Chondrocyte (in vitro differentiated cells): ENCODE results near the gene NOXO1. TPM values are rescaled to one million over a fixed set of nuclear protein-coding genes. Genes with fewer than 3 reads are reported as not detected.
A peak's percentile ranks its signal among the peaks of the same experiment; 100 is the strongest.
"Not testable (repeated sequence)": the region's sequence is repeated elsewhere in the genome, so short reads cannot be mapped to it uniquely, and the experiment has no call there.

Experiments
- DNase-seq: peaks from one replicate; pipeline ENCODE4 v3.0.0; 2021; ENCODE audit warnings: mixed read lengths, low spot score
- H3K27ac Mint-ChIP-seq: one replicate; pipeline ENCODE4 v1.8.0; 2021; ENCODE audit warnings: mild to moderate bottlenecking, moderate library complexity, mixed read lengths; ENCODE audit not compliant: unreplicated experiment
- H3K27me3 Mint-ChIP-seq: 2 replicates; pipeline ENCODE4 v1.8.0; 2021; ENCODE audit warnings: low read depth, mixed read lengths
- H3K36me3 Mint-ChIP-seq: 2 replicates; pipeline ENCODE4 v1.8.0; 2021; ENCODE audit warnings: low read depth, mixed read lengths
- H3K4me1 Mint-ChIP-seq: 2 replicates; pipeline ENCODE4 v1.8.0; 2021; ENCODE audit warnings: low read depth, mild to moderate bottlenecking, mixed read lengths
- H3K4me3 Mint-ChIP-seq: one replicate; pipeline ENCODE4 v1.8.0; 2021; ENCODE audit warnings: mild to moderate bottlenecking, moderate library complexity, mixed read lengths; ENCODE audit not compliant: unreplicated experiment
- H3K9me3 Mint-ChIP-seq: 2 replicates; pipeline ENCODE4 v1.8.0; 2021; ENCODE audit warnings: low read depth, mixed read lengths
- total RNA-seq: library from RNA; stranded (reverse); gene quantifications from 3 replicates; pipeline ENCODE4 v1.2.1, GENCODE V29; 2021
- TF ChIP-seq, protein P1 (sequence below): fragments of 200-600 bp; sonication (generic); IDR thresholded peaks from 2 replicates; pipeline ENCODE4 v1.5.0; 2021; ENCODE audit warnings: antibody characterized with exemption, mild to moderate bottlenecking, moderate library complexity

Gene NOXO1
- total RNA-seq, 1 donor from 2014 or later = 0.25 TPM

DNA sequence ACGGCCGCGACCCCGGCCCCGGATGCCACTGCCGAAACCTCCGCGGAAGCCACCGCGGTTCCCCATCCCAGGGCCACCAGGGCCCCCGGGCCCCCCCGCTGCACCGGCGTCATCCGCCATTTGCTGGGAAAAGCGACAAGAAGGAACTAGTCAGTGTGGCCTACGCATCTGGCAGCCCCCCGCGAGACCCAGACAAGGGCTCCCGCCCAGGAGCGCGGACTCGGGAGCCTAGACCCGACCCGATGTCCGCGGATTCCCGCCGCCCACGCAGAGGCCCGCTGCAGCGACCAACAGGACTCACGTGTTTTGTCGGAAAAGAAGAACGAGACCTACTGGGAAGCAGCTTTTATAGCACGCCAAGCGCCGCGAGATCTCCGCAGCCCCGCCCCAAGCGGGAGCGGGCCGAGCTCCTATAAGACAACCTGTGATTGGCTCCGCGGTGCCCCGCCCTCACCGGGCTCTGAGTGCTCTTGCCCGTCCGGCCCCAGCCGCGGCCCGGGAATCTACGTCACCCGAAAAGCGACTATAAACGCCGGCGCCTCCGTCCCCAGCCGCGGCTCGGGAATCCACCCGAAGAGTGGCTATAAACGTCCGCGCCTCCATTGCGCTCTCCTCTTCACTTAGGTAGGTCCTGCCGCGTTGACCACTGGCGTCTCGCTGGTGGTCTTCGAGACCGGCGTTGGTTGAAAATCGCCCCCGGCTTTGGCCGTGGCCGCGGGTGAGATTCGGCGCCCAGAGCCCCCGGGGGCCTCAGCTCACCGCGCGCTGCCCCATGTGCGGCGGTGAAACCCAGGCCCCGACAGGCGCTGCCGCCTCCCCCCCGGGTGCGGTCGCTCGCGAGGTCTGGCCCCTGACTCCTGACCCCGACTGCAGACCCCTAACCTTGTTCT is 16.5 kb downstream of the NOXO1 start, which contains the start of gene RPS2:
Gene RPS2, minus strand, starts transcription at position 321 of the 890 bp plus-strand sequence. Its CDS starts 201 bp downstream, at position 120.
- peaks cover 15% of the 10 kb centered on the region for H3K36me3 Mint-ChIP-seq
- peak within 1 kb of the TSS; percentile 92 for H3K27ac Mint-ChIP-seq
- H3K4me3 Mint-ChIP-seq = peak within 1 kb of the TSS; percentile 87
- H3K9me3 Mint-ChIP-seq = no peaks in the 10 kb centered on the region
- peak; percentile 100 for DNase-seq
- TF ChIP-seq, protein P1, sequence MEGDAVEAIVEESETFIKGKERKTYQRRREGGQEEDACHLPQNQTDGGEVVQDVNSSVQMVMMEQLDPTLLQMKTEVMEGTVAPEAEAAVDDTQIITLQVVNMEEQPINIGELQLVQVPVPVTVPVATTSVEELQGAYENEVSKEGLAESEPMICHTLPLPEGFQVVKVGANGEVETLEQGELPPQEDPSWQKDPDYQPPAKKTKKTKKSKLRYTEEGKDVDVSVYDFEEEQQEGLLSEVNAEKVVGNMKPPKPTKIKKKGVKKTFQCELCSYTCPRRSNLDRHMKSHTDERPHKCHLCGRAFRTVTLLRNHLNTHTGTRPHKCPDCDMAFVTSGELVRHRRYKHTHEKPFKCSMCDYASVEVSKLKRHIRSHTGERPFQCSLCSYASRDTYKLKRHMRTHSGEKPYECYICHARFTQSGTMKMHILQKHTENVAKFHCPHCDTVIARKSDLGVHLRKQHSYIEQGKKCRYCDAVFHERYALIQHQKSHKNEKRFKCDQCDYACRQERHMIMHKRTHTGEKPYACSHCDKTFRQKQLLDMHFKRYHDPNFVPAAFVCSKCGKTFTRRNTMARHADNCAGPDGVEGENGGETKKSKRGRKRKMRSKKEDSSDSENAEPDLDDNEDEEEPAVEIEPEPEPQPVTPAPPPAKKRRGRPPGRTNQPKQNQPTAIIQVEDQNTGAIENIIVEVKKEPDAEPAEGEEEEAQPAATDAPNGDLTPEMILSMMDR = peak; percentile 35
- peaks cover 47% of the 10 kb centered on the region for H3K4me1 Mint-ChIP-seq
- H3K27me3 Mint-ChIP-seq = no peaks in the 10 kb centered on the region

DNA sequence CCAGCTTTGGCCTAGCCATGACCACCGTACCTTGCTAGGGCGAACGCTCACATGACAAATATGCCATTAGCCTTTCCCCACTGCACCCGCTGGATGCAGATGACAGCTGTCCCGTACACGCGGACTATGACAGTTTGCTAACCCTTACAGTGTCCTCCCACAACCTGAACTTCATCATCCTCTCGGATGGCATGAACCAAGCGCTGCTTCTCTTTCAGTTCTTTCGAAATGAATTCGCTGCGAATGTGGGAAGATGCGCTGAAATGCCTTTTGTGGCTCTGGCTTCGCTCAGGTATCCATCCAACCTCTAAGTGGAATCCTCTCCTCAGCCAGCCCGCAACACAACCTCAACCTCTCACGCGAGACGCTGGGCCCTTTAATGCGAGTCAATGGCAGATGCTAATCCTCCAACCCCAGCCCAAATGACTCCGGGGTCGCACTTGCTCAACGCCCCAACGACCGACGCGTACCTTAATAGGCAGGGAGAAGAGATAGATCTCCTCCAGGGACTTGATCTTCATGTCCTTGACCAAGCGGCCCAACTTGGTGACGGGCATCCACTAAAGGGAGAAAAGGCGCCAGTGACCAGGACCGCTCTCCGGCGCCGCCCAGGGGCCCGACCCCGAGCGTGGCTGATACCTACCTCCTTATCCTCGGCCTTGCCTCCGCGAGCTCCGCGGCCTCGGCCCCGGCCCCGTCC is 17.3 kb downstream of the NOXO1 start:
- H3K27ac Mint-ChIP-seq = peak overlapping the region; percentile 92
- peaks cover 50% of the 10 kb centered on the region for H3K4me1 Mint-ChIP-seq
- H3K27me3 Mint-ChIP-seq = no peaks in the 10 kb centered on the region
- TF ChIP-seq, protein P1 = peak; percentile 57
- peak overlapping the region; percentile 87 for H3K4me3 Mint-ChIP-seq
- peaks cover 15% of the 10 kb centered on the region for H3K36me3 Mint-ChIP-seq
- DNase-seq = no peak
- no peaks in the 10 kb centered on the region for H3K9me3 Mint-ChIP-seq

DNA sequence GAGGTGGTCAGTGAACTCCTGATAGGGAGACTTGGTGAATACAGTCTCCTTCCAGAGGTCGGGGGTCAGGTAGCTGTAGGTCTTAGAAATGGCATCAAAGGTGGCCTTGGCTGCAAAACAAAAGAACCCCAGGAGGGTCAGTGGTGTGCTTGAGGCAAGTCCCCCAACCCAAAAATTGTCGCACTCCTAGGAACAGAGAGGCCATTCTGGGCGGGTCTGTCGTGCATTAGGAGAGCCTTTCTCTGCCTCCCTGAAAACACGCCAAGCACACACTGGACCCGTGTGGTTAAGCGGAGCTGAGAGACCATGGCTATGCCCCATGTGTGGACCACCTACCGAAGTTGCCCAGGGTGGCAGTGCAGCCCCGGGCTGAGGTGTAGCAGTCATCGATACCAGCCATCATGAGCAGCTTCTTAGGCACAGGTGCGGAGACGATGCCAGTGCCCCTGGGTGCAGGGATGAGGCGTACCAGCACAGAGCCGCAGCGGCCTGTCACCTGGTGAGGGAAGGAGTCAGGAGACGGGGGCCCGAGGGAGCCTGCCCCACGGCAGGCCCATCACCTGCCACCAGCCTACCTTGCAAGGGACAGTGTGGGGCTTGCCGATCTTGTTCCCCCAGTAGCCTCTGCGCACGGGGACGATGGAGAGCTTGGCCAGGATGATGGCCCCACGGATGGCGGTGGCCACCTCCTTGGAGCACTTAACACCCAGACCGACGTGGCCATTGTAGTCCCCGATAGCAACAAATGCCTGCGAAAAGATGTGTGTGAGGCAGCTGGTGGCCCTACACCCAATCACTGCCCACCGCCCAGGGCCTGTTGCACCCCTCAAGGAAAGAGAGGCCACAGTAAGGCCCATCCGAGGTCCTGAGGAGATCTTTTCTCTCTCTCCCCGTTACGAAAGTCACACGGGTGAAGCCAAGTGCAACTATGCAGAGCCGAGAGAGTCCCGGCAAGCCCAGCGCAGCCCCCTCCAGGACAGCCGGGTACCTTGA is 18.8 kb downstream of the NOXO1 start:
- H3K4me1 Mint-ChIP-seq = peaks cover 50% of the 10 kb centered on the region
- not testable (repeated sequence) for H3K9me3 Mint-ChIP-seq, H3K27me3 Mint-ChIP-seq, DNase-seq
- H3K27ac Mint-ChIP-seq = peak overlapping the region; percentile 92
- H3K36me3 Mint-ChIP-seq = peaks cover 15% of the 10 kb centered on the region
- H3K4me3 Mint-ChIP-seq = peak overlapping the region; percentile 87

DNA sequence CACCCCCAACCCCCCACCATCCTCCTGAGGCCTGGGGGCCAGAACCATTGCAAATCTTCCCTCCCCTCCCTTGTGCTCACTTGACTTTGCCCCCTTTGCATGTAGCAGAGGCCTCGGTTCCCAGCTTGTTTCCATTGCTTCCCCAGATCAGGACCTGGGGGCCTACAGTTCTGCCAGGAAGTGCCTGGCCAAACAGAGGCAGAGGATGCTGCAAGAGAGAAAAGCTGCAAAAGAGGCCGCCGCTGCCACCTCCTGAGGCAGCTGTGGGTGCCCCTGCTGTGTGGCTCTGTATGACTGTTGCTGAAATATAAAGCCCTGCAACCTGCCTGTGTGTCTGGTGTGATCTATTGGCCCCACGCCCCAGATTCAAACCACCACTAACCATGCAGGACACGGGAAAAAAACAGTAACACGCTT is 19.6 kb downstream of the NOXO1 start:
- DNase-seq = no peak
- Mint-ChIP-seq H3K9me3 (no peaks in the 10 kb centered on the region), H3K27ac (peak overlapping the region; percentile 92), H3K36me3 (peaks cover 15% of the 10 kb centered on the region), H3K4me3 (no peak overlapping the region), H3K27me3 (no peaks in the 10 kb centered on the region), H3K4me1 (peaks cover 50% of the 10 kb centered on the region)
- TF ChIP-seq, protein P1 = no peak
